K562 (cell line): ENCODE data around the gene BORA. TPM values are rescaled to one million over a fixed set of nuclear protein-coding genes. Genes with fewer than 3 reads are reported as not detected.
A peak's percentile ranks its signal among the peaks of the same experiment; 100 is the strongest.

Experiments used
- ATAC-seq: fragments of 200-7000 bp; cut with Tn5 transposase; 3 replicates; pipeline ENCODE4 v1.9.1; 2020; ENCODE audit warnings: moderate library complexity
- BruUV-seq: library from RNA; stranded (reverse); fragments of 400-500 nt; replicated peaks from 2 replicates; lab custom pipeline; 2021; lab: Mats Ljungman, UMichigan
- CTCF ChIA-PET: fragments of 300-600 bp; formaldehyde crosslinking; extraction: SDS; loops from one replicate; lab custom pipeline; 2021; ENCODE audit warnings: low intra/inter-chr PET ratio; lab: Yijun Ruan, JAX
- POLR2A ChIA-PET: fragments of 300-600, 350-650 bp; sonication (Branson Sonifier 250); formaldehyde crosslinking; extraction: SDS; loops from one replicate; lab custom pipeline; 2021; ENCODE audit warnings: antibody characterized with exemption, inconsistent platforms; lab: Yijun Ruan, JAX
- DNase-seq, 4 experiments: peaks; one replicate each; pipeline versions ENCODE4 v3.0.0 to v3.0.0-alpha.2; 2011 to 2018; ENCODE audit warnings: low spot score in 3 of 4, mixed read lengths in 3 of 4; ENCODE audit errors: extremely low read depth in 1 of 4
- FAIRE-seq: peaks from 2 replicates; lab custom pipeline; 2011; peaks lifted over from hg19 to GRCh38; lab: Jason Lieb, UNC
- H2AFZ ChIP-seq: 2 replicates; pipeline ENCODE4 v1.6.0; 2011; ENCODE audit warnings: low read depth, low read length, control low read depth, inconsistent platforms
- H3K27ac ChIP-seq: fragments of 200-600 bp; 3 replicates; pipeline ENCODE4 v1.8.0; 2011; ENCODE audit warnings: low read depth, mild to moderate bottlenecking, control low read depth, inconsistent platforms, low read length, moderate library complexity, mixed read lengths; ENCODE audit errors: extremely low read depth
- H3K27me3 ChIP-seq, 2 experiments: fragments of 300-600 bp in 1 of 2; 2 replicates in 1 of 2; 3 replicates in 1 of 2; pipeline versions ENCODE4 v1.6.0 to v1.8.0; 2011; ENCODE audit warnings: inconsistent platforms in 2 of 2, low read length in 2 of 2, mild to moderate bottlenecking in 1 of 2, mixed read lengths in 1 of 2, moderate library complexity in 1 of 2; ENCODE audit not compliant: control insufficient read depth in 2 of 2, insufficient read depth in 2 of 2
- H3K36me3 ChIP-seq: fragments of 300-600 bp; 3 replicates; pipeline ENCODE4 v1.8.0; 2011; ENCODE audit warnings: mild to moderate bottlenecking, low read length, inconsistent platforms; ENCODE audit not compliant: control insufficient read depth, insufficient read depth
- H3K4me1 ChIP-seq, 2 experiments: fragments of 200-600 bp in 1 of 2; replicated peaks in 1 of 2; 2 replicates in 1 of 2; 3 replicates in 1 of 2; pipeline versions ENCODE4 v1.5.1 to v1.8.0; 2011; ENCODE audit warnings: inconsistent platforms in 2 of 2, low read length in 2 of 2, mild to moderate bottlenecking in 1 of 2, mixed read lengths in 1 of 2, moderate library complexity in 1 of 2; ENCODE audit not compliant: control insufficient read depth in 2 of 2, insufficient read depth in 2 of 2
- H3K4me2 ChIP-seq: 2 replicates; pipeline ENCODE4 v1.6.1; 2011; ENCODE audit warnings: low read length, control low read depth, inconsistent platforms, mixed read lengths; ENCODE audit not compliant: insufficient read depth
- H3K4me3 ChIP-seq: fragments of 200-600 bp; sonication (generic), shearing (Covaris generic); 2 replicates; pipeline ENCODE4 v1.5.1; 2016; ENCODE audit warnings: control low read depth, inconsistent platforms
- H3K79me2 ChIP-seq: fragments of 200-600 bp; 3 replicates; pipeline ENCODE4 v1.8.0; 2011; ENCODE audit warnings: low read length, inconsistent platforms; ENCODE audit not compliant: control insufficient read depth, insufficient read depth
- H3K9ac ChIP-seq, 2 experiments: 2 replicates each; pipeline versions ENCODE4 v1.6.0 to v1.6.1; 2011; ENCODE audit warnings: low read depth in 2 of 2, low read length in 2 of 2, control low read depth in 1 of 2, inconsistent platforms in 1 of 2, mild to moderate bottlenecking in 1 of 2, mixed read lengths in 1 of 2; ENCODE audit not compliant: insufficient read depth in 1 of 2
- H3K9me1 ChIP-seq: one replicate; pipeline ENCODE4 v1.6.0; 2011; ENCODE audit warnings: inconsistent platforms, mild to moderate bottlenecking, low read length, moderate library complexity; ENCODE audit not compliant: control insufficient read depth, insufficient read depth
- H3K9me3 ChIP-seq: replicated peaks from 2 replicates; pipeline ENCODE4 v1.5.1; 2011; ENCODE audit warnings: low read depth, low read length, inconsistent platforms; ENCODE audit not compliant: control insufficient read depth, insufficient read depth
- H4K20me1 ChIP-seq: replicated peaks from 2 replicates; pipeline ENCODE4 v1.6.1; 2011; ENCODE audit warnings: low read length, inconsistent platforms, mixed read lengths; ENCODE audit not compliant: control insufficient read depth, insufficient read depth
- BRCA1 ChIP-seq, 2 experiments: fragments of 450-650 bp in 1 of 2; sonication (generic) in 1 of 2; formaldehyde crosslinking in 1 of 2; IDR thresholded peaks; 2 replicates each; pipeline versions ENCODE4 v1.5.0 to v1.6.1; 2017 to 2020; ENCODE audit warnings: mild to moderate bottlenecking in 1 of 2, missing genetic modification reagents in 1 of 2
- CBX1 ChIP-seq: sonication (generic); IDR thresholded peaks from 2 replicates; pipeline ENCODE4 v1.6.1; 2016; ENCODE audit warnings: antibody characterized with exemption, low read depth, mild to moderate bottlenecking
- CREB5 ChIP-seq: fragments of 250-450 bp; sonication (Bioruptor Pico); IDR thresholded peaks from 2 replicates; pipeline ENCODE4 v1.5.0; 2020; ENCODE audit warnings: mild to moderate bottlenecking
- CTCF ChIP-seq, 3 experiments: IDR thresholded peaks in 2 of 3; conservative IDR thresholded peaks in 1 of 3; 2 replicates each; pipeline ENCODE4 v1.5.1; 2011 to 2012; ENCODE audit warnings: low read length in 3 of 3, mild to moderate bottlenecking in 3 of 3, control low read depth in 2 of 3, improper control_type of control experiment in 1 of 3, inconsistent platforms in 1 of 3, low read depth in 1 of 3, mixed read lengths in 1 of 3, moderate library complexity in 1 of 3; ENCODE audit not compliant: insufficient read depth in 2 of 3
- ETV6 ChIP-seq, 3 experiments: fragments of 150-350 bp in 1 of 3; sonication (generic) in 1 of 3; formaldehyde crosslinking in 1 of 3; IDR thresholded peaks; 2 replicates each; pipeline versions ENCODE4 v1.6.1 to v1.8.0; 2014 to 2022; ENCODE audit warnings: borderline replicate concordance in 2 of 3, low read depth in 2 of 3, antibody characterized with exemption in 1 of 3, low read length in 1 of 3, mild to moderate bottlenecking in 1 of 3, missing genetic modification reagents in 1 of 3
- GATAD2A ChIP-seq: fragments of 450-650 bp; IDR thresholded peaks from 2 replicates; pipeline ENCODE4 v1.6.1; 2017
- RAD21 ChIP-seq, 2 experiments: fragments of 250-450 bp in 1 of 2; fragments of 450-650 bp in 1 of 2; sonication (Bioruptor Pico) in 1 of 2; formaldehyde crosslinking in 1 of 2; IDR thresholded peaks in 1 of 2; conservative IDR thresholded peaks in 1 of 2; 2 replicates each; pipeline versions ENCODE4 v1.4.0 to v1.8.0; 2020 to 2022; ENCODE audit warnings: mild to moderate bottlenecking in 2 of 2, moderate library complexity in 1 of 2
- ZFP30 ChIP-seq: fragments of 250-450 bp; sonication (Bioruptor Pico); IDR thresholded peaks from 2 replicates; pipeline ENCODE4 v1.8.0; 2022; ENCODE audit warnings: moderate library complexity, mild to moderate bottlenecking, inconsistent platforms, borderline replicate concordance
- ZNF354B ChIP-seq: fragments of 250-450 bp; sonication (Bioruptor Pico); IDR thresholded peaks from 2 replicates; pipeline ENCODE4 v1.4.0; 2020
- WGBS: fragments of 100-300 bp; shearing (Covaris generic); methylation state at CpG from one replicate; pipeline ENCODE4 v1.1.6; 2016; ENCODE audit warnings: low coverage, mixed read lengths; ENCODE audit not compliant: insufficient coverage; ENCODE audit errors: missing lambda C conversion rate; 5-methylcytosine and 5-hydroxymethylcytosine counted together
- in situ Hi-C: fragments of 300-500 bp; cut with MboI; formaldehyde crosslinking; loops from 4 replicates; pipeline ENCODE4 v1.15.0; 2018; ENCODE audit warnings: inconsistent platforms, mixed read lengths
- intact Hi-C: fragments of 100-400 bp; cut with micrococcal nuclease; formaldehyde crosslinking; loops from 2 replicates; pipeline ENCODE4 v1.14.2; 2022
- polyA plus RNA-seq, 8 experiments: library from polyadenylated mRNA; depleted of rRNA in 4 of 8; stranded (reverse) in 5 of 8; unstranded in 3 of 8; fragments of >200 nt; fragmentation: Nextera tagmentation in 2 of 8; fragmentation: Illumina TruSeq in 1 of 8; extraction: Ambion mirVana in 2 of 8; extraction: Trizol in 1 of 8; gene quantifications; 2 replicates each; pipeline versions ENCODE4 v1.2.1 to v1.2.3, GENCODE V29; 2011 to 2014; ENCODE audit warnings: inconsistent platforms in 1 of 8, missing spikeins in 1 of 8
- total RNA-seq, 7 experiments: library from RNA; depleted of rRNA in 6 of 7; stranded (reverse); fragments of >200 nt in 6 of 7; fragmentation: Illumina TruSeq in 2 of 7; extraction: Trizol in 2 of 7; gene quantifications; 2 replicates each; pipeline versions ENCODE4 v1.2.1 to v1.2.3, GENCODE V29; 2011 to 2021; ENCODE audit warnings: low replicate concordance in 1 of 7

The BORA gene
- total and polyA plus RNA-seq, 9 of the 15 experiments (the other 6 are each of a cell fraction or from before 2014, with no cell fraction given) = 12.4 to 21.5 (median 18.2) TPM

GRCh38 chr13:72696579-72696978, 31.1 kb upstream of the BORA start:
- TF ChIP-seq ZFP30 (CRISPR knock-in tag) = no peak
- TF ChIP-seq ETV6 (IDR thresholded peaks at IDR 0.05; ENCODE audit: borderline replicate concordance in 1 of 2, low read depth in 2 of 2, low read length in 1 of 2) = no peak
- TF ChIP-seq ETV6 (CRISPR knock-in tag; IDR thresholded peaks at IDR 0.05; ENCODE audit: borderline replicate concordance) = no peak
- TF ChIP-seq CREB5 (CRISPR knock-in tag) = no peak
- TF ChIP-seq ZNF354B (CRISPR knock-in tag) = no peak
- TF ChIP-seq RAD21 (CRISPR knock-in tag; conservative IDR thresholded peaks at IDR 0.05 in 1 of 2, IDR thresholded peaks at IDR 0.05 in 1 of 2) = peak; percentile 25 to 45; a peak in 3 of 4 replicates
- no peak for TF ChIP-seq CBX1
- TF ChIP-seq GATAD2A = no peak
- TF ChIP-seq BRCA1 (IDR thresholded peaks at IDR 0.05) = 0 out of 2 replicates have a peak, but pooled peaks have one; percentile 80
- no peak for TF ChIP-seq BRCA1 (CRISPR knock-in tag; IDR thresholded peaks at IDR 0.05)
- TF ChIP-seq CTCF (IDR thresholded peaks at IDR 0.05 in 2 of 3, conservative IDR thresholded peaks at IDR 0.05 in 1 of 3; ENCODE audit: insufficient read depth in 2 of 3, low read depth in 1 of 3, low read length in 3 of 3) = peak in 1 of 3 experiments; percentile 39; a peak in 2 of 6 replicates
- Histone ChIP-seq H3K4me3 (no peak overlapping the region), H3K9me3 (no peaks in the 10 kb centered on the region), H3K79me2 (no peaks in the 10 kb centered on the region), H3K27me3 (no peaks in the 10 kb centered on the region), H3K27ac (no peak overlapping the region), H3K4me2 (no peak overlapping the region), H4K20me1 (no peaks in the 10 kb centered on the region), H3K36me3 (no peaks in the 10 kb centered on the region), H3K9ac (no peak overlapping the region), H3K4me1 (no peaks in the 10 kb centered on the region), H3K9me1 (no peaks in the 10 kb centered on the region), H2AFZ (no peak overlapping the region)
- no TSS peak for BruUV-seq
- intact Hi-C loops = no loop called here
- in situ Hi-C loops = no loop called here
- ChIA-PET CTCF (no interaction called here), POLR2A (no interaction called here)
- ATAC-seq (no peak), DNase-seq (no peak), FAIRE-seq (no peak)
- WGBS = 0% methylated on average over 1 of the region's 1 CpG
